GM12892 (cell line): Measurements from ENCODE around the gene CSF2.

Source experiments
- DNase-seq: peaks from one replicate; pipeline ENCODE4 v3.0.0; 2011; ENCODE audit not compliant: insufficient read length
- FAIRE-seq: peaks from 2 replicates; lab custom pipeline; 2011; peaks lifted over from hg19 to GRCh38; lab: Jason Lieb, UNC
- POLR2A ChIP-seq: IDR thresholded peaks from 2 replicates; pipeline ENCODE4 v1.6.1; 2011; ENCODE audit warnings: low read depth, low read length, control low read depth
- POLR2AphosphoS5 ChIP-seq: IDR thresholded peaks from 2 replicates; pipeline ENCODE4 v1.6.1; 2011; ENCODE audit warnings: low read depth, low read length, control low read depth
- TAF1 ChIP-seq: IDR thresholded peaks from 2 replicates; pipeline ENCODE4 v1.6.1; 2011; ENCODE audit warnings: low read depth, mild to moderate bottlenecking, control low read depth, low read length, borderline replicate concordance

The CSF2 gene

GRCh38 chr5:132065351-132065937 lies 8.1 kb upstream of the CSF2 start:
- no peak for TF ChIP-seq POLR2AphosphoS5
- no peak for TF ChIP-seq POLR2A
- no peak for TF ChIP-seq TAF1
- FAIRE-seq (no peak), DNase-seq (peak; percentile 62)

GRCh38 chr5:132065951-132066701 lies 7.5 kb upstream of the CSF2 start:
- TF ChIP-seq POLR2AphosphoS5 (no peak), TAF1 (no peak), POLR2A (no peak)
- no peak for FAIRE-seq
- DNase-seq, result no peak

- no peak for DNase-seq
- TF ChIP-seq POLR2A, result no peak
- no peak for TF ChIP-seq POLR2AphosphoS5
- TF ChIP-seq TAF1, result no peak
- no peak for FAIRE-seq
Observed at GRCh38 chr5:132066871-132067270, 6.7 kb upstream of the CSF2 start.

- no peak for DNase-seq
- no peak for TF ChIP-seq POLR2A
- TF ChIP-seq TAF1, result no peak
- FAIRE-seq, result no peak
Observed at GRCh38 chr5:132067451-132067850, 6.1 kb upstream of the CSF2 start.

GRCh38 chr5:132067941-132068808 lies 5.4 kb upstream of the CSF2 start:
- DNase-seq, result no peak
- FAIRE-seq, result no peak
- no peak for TF ChIP-seq TAF1
- TF ChIP-seq POLR2A, result no peak
- TF ChIP-seq POLR2AphosphoS5, result no peak

- no peak for TF ChIP-seq POLR2A
- DNase-seq (no peak), FAIRE-seq (no peak)
Observed at GRCh38 chr5:132069561-132069960, 4.0 kb upstream of the CSF2 start.

GRCh38 chr5:132069994-132070393 lies 3.6 kb upstream of the CSF2 start:
- no peak for DNase-seq
- no peak for FAIRE-seq
- TF ChIP-seq TAF1 (no peak), POLR2AphosphoS5 (no peak), POLR2A (no peak)

GRCh38 chr5:132070460-132071337 lies 2.9 kb upstream of the CSF2 start:
- no peak for DNase-seq
- no peak for TF ChIP-seq POLR2AphosphoS5
- TF ChIP-seq TAF1, result no peak
- FAIRE-seq, result no peak

GRCh38 chr5:132071338-132071707 lies 2.3 kb upstream of the CSF2 start:
- no peak for DNase-seq
- TF ChIP-seq POLR2AphosphoS5, result no peak
- no peak for TF ChIP-seq TAF1
- no peak for TF ChIP-seq POLR2A
- peak; percentile 24 for FAIRE-seq

GRCh38 chr5:132072070-132072469 lies 1.5 kb upstream of the CSF2 start:
- FAIRE-seq (no peak), DNase-seq (no peak)
- TF ChIP-seq TAF1, result no peak
- TF ChIP-seq POLR2A, result no peak
- no peak for TF ChIP-seq POLR2AphosphoS5

GRCh38 chr5:132072528-132072927 lies 1.1 kb upstream of the CSF2 start:
- FAIRE-seq, result no peak
- DNase-seq, result no peak
- no peak for TF ChIP-seq POLR2A
- no peak for TF ChIP-seq POLR2AphosphoS5
- no peak for TF ChIP-seq TAF1

- DNase-seq (no peak), FAIRE-seq (no peak)
- no peak for TF ChIP-seq POLR2AphosphoS5
- no peak for TF ChIP-seq TAF1
- no peak for TF ChIP-seq POLR2A
Observed at GRCh38 chr5:132074091-132074771, 642 bp downstream of the CSF2 start.
